ENCODE results near the gene TPK1.

Gene TPK1

GRCh38 chr7:144826208-144826607 is 9.6 kb downstream of the TPK1 start:
- Histone ChIP-seq H3K4me2 (no peak overlapping the region), H3K4me3 (no peak overlapping the region), H3K27me3 (no peaks in the 10 kb centered on the region), H4K20me1 (no peaks in the 10 kb centered on the region), H3K9ac (no peak overlapping the region), H3K4me1 (no peaks in the 10 kb centered on the region), H3K27ac (no peak overlapping the region), H3K36me3 (no peaks in the 10 kb centered on the region), H3K9me3 (no peaks in the 10 kb centered on the region)
- TF ChIP-seq Cebpa-rat (IDR thresholded peaks at IDR 0.05), result no peak

DNA sequence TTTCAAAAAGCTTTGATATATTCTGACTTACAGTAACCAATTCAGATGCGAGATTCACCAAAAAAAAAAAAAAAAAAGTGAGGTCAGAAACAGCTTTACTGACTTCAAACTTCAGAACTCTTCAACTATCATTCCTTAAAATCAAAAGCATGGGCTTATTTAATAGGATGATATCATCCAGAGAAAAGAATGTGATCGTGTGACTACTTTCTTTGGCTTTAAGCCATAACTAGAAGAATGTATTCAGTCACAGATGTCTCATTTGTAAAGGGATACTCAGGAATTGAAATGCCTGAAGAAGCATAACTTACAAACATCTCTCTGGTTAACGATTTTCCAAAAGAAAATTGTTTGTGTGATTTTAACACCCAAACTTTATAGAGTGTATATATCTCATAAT is 11.5 kb downstream of the TPK1 start:
- no peak overlapping the region for H3K4me3 ChIP-seq
- H3K27ac ChIP-seq, result no peak overlapping the region
- no peak overlapping the region for H3K4me2 ChIP-seq
- no peaks in the 10 kb centered on the region for H3K4me1 ChIP-seq
- H3K9me3 ChIP-seq, result no peaks in the 10 kb centered on the region
- no peak for TF ChIP-seq Cebpa-rat (IDR thresholded peaks at IDR 0.05)
- H3K27me3 ChIP-seq, result no peaks in the 10 kb centered on the region
- no peaks in the 10 kb centered on the region for H4K20me1 ChIP-seq
- no peak overlapping the region for H3K9ac ChIP-seq
- no peaks in the 10 kb centered on the region for H3K36me3 ChIP-seq

DNA sequence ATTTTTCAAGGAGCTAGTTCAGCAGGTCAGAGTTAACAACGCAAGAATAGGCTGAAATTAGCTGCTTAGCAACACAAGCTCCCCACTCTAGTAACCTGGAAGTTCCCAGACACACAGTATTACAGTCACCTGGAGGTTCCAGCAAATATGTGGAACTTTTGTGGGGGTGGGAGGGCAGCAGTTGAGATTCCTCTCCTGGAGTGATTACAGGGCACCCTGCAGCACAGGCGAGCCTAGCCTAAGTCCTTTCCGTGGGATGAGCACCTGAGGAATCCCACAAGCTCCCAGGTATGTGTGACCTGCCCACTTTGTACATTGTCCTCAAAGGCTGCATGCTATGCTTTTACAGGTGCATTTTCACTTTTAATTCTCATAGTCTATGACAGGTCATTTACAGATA is 13.6 kb downstream of the TPK1 start:
- Histone ChIP-seq H3K36me3 (no peaks in the 10 kb centered on the region), H3K27me3 (no peaks in the 10 kb centered on the region), H3K27ac (no peak overlapping the region), H3K9me3 (no peaks in the 10 kb centered on the region), H3K9ac (no peak overlapping the region), H4K20me1 (no peaks in the 10 kb centered on the region), H3K4me3 (no peak overlapping the region), H3K4me2 (no peak overlapping the region), H3K4me1 (peaks cover 11% of the 10 kb centered on the region)
- no peak for TF ChIP-seq Cebpa-rat (IDR thresholded peaks at IDR 0.05)

DNA sequence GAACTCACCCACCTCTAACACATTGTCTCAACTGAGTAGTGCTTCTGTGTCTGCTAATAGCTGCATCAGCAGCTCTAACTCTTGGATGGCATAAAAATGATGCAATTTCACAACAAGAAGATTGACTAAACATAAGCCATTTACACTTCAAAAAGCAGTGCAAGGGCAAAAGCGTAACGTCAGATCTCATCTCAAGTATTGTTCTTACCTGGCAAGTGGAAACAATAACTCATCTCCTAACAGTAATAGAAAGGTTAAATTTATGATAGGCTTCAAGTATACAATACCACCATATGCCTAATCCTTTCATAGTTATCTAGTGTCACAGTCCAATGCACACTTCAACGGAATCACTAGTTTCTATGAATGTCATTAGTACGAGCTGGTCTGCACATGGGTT is 14.8 kb downstream of the TPK1 start:
- TF ChIP-seq Cebpa-rat (IDR thresholded peaks at IDR 0.05), result no peak
- Histone ChIP-seq H3K4me2 (no peak overlapping the region), H3K27ac (no peak overlapping the region), H3K27me3 (no peaks in the 10 kb centered on the region), H3K36me3 (no peaks in the 10 kb centered on the region), H3K4me3 (no peak overlapping the region), H4K20me1 (no peaks in the 10 kb centered on the region), H3K9me3 (no peaks in the 10 kb centered on the region), H3K9ac (no peak overlapping the region), H3K4me1 (peaks cover 11% of the 10 kb centered on the region)

- Histone ChIP-seq H3K4me2 (no peak overlapping the region), H4K20me1 (no peaks in the 10 kb centered on the region), H3K36me3 (no peaks in the 10 kb centered on the region), H3K4me1 (peaks cover 11% of the 10 kb centered on the region), H3K4me3 (no peak overlapping the region), H3K27me3 (no peaks in the 10 kb centered on the region), H3K27ac (no peak overlapping the region), H3K9me3 (no peaks in the 10 kb centered on the region), H3K9ac (no peak overlapping the region)
- TF ChIP-seq Cebpa-rat (IDR thresholded peaks at IDR 0.05), result no peak
Measured at GRCh38 chr7:144820552-144820951, 15.3 kb downstream of the TPK1 start.

- TF ChIP-seq Cebpa-rat (IDR thresholded peaks at IDR 0.05), result no peak
Measured at GRCh38 chr7:144819566-144819965, 16.3 kb downstream of the TPK1 start.

GRCh38 chr7:144818511-144818910 is 17.3 kb downstream of the TPK1 start:
- H3K4me3 ChIP-seq, result no peak overlapping the region
- H3K36me3 ChIP-seq, result no peaks in the 10 kb centered on the region
- peak overlapping the region; percentile 2; the same call in 1 of the 2 replicates for H3K4me2 ChIP-seq
- H4K20me1 ChIP-seq, result no peaks in the 10 kb centered on the region
- H3K9ac ChIP-seq, result no peak overlapping the region
- H3K4me1 ChIP-seq, result peaks cover 11% of the 10 kb centered on the region
- H3K9me3 ChIP-seq, result no peaks in the 10 kb centered on the region
- TF ChIP-seq Cebpa-rat (IDR thresholded peaks at IDR 0.05), result no peak
- H3K27ac ChIP-seq, result no peak overlapping the region
- H3K27me3 ChIP-seq, result no peaks in the 10 kb centered on the region

More at GRCh38 chr7:144819566-144819965, 16.3 kb downstream of the TPK1 start:
- H3K4me2 ChIP-seq, result no peak overlapping the region
- no peaks in the 10 kb centered on the region for H3K27me3 ChIP-seq
- H3K9ac ChIP-seq, result no peak overlapping the region
- H3K9me3 ChIP-seq, result no peaks in the 10 kb centered on the region
- H3K27ac ChIP-seq, result no peak overlapping the region
- H3K4me3 ChIP-seq, result no peak overlapping the region
- no peaks in the 10 kb centered on the region for H3K36me3 ChIP-seq
- H4K20me1 ChIP-seq, result no peaks in the 10 kb centered on the region
- peaks cover 11% of the 10 kb centered on the region for H3K4me1 ChIP-seq

DNA sequence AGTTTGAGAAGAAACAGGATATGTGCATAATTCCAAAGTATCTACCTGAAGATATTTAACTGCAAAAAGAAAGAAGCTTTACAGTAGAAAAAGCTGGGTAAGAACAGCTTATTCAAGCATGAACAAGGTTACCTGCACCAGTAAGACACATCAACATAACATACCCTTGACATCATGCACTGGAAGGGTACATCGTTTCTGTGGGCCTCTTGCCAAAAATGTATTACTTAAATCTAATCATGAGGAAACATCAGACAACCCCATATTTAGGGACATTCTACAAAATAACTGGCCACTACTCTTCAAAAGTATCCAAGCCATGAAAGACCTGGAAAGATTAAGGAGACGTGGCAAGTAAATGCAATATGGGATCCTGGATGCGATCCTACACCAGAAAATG is 18.9 kb downstream of the TPK1 start:
- no peak for TF ChIP-seq Cebpa-rat (IDR thresholded peaks at IDR 0.05)
- H3K36me3 ChIP-seq, result no peaks in the 10 kb centered on the region
- no peaks in the 10 kb centered on the region for H4K20me1 ChIP-seq
- H3K27me3 ChIP-seq, result no peaks in the 10 kb centered on the region
- H3K4me3 ChIP-seq, result no peak overlapping the region
- H3K9ac ChIP-seq, result no peak overlapping the region
- no peak overlapping the region for H3K4me2 ChIP-seq
- H3K27ac ChIP-seq, result no peak overlapping the region
- peaks cover 20% of the 10 kb centered on the region for H3K4me1 ChIP-seq
- H3K9me3 ChIP-seq, result no peaks in the 10 kb centered on the region

DNA sequence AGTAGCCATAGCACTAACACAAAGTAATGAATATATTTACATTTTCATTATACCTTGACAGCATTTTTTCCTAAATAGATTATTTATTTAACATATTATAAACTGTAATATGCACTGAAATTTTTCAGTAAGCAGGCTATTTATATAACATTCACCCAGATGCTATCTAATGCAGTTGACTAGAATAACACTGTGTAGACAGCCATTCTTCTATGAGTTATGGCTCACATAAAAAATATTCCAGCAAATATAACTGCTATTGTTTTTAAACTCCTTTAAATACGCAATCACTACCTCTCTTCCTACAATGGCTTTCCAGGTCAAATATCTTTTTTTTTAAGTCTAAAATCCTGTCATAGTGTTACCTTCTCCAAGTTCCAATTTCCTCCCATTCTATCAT is 21.6 kb downstream of the TPK1 start:
- H3K9ac ChIP-seq, result no peak overlapping the region
- no peak overlapping the region for H3K27ac ChIP-seq
- no peaks in the 10 kb centered on the region for H3K9me3 ChIP-seq
- no peaks in the 10 kb centered on the region for H4K20me1 ChIP-seq
- no peak for TF ChIP-seq Cebpa-rat (IDR thresholded peaks at IDR 0.05)
- H3K4me2 ChIP-seq, result no peak overlapping the region
- no peak overlapping the region for H3K4me3 ChIP-seq
- H3K27me3 ChIP-seq, result no peaks in the 10 kb centered on the region
- no peaks in the 10 kb centered on the region for H3K36me3 ChIP-seq
- H3K4me1 ChIP-seq, result peaks cover 20% of the 10 kb centered on the region

- Histone ChIP-seq H3K27ac (no peak overlapping the region), H3K9me3 (no peaks in the 10 kb centered on the region), H3K4me1 (peaks cover 9% of the 10 kb centered on the region), H3K9ac (no peak overlapping the region), H3K27me3 (no peaks in the 10 kb centered on the region), H4K20me1 (no peaks in the 10 kb centered on the region), H3K36me3 (no peaks in the 10 kb centered on the region), H3K4me2 (peak overlapping the region; percentile 31), H3K4me3 (no peak overlapping the region)
- no peak for TF ChIP-seq Cebpa-rat (IDR thresholded peaks at IDR 0.05)
Measured at GRCh38 chr7:144812379-144813283, 23.2 kb downstream of the TPK1 start.

All from BLaER1 (cell line).